SK-N-SH treated with all-trans-retinoic acid at 6 μM for 48 hours (cell line): ENCODE data around the gene SARS1.

Source experiments
- ATAC-seq: fragments of 200-7000 bp; cut with Tn5 transposase; 3 replicates; pipeline ENCODE4 v1.9.1; 2020; ENCODE audit warnings: mild to moderate bottlenecking, moderate library complexity
- ARNTL ChIP-seq: fragments of 450-650 bp; formaldehyde crosslinking; IDR thresholded peaks from 2 replicates; pipeline ENCODE4 v1.5.0; 2020; ENCODE audit warnings: low read depth, mild to moderate bottlenecking, moderate library complexity, borderline replicate concordance
- BACH2 ChIP-seq: fragments of 250-450 bp; sonication (Bioruptor Pico); IDR thresholded peaks from 2 replicates; pipeline ENCODE4 v1.9.0; 2021; ENCODE audit warnings: mild to moderate bottlenecking, borderline replicate concordance
- CREB5 ChIP-seq: fragments of 250-450 bp; sonication (Bioruptor Pico); IDR thresholded peaks from 2 replicates; pipeline ENCODE4 v1.5.1; 2020; ENCODE audit warnings: low read depth, mild to moderate bottlenecking, moderate library complexity
- CSDC2 ChIP-seq: fragments of 250-450 bp; sonication (Bioruptor Pico); IDR thresholded peaks from 2 replicates; pipeline ENCODE4 v1.5.0; 2020; ENCODE audit warnings: mild to moderate bottlenecking, moderate library complexity
- ESRRG ChIP-seq: fragments of 250-450 bp; sonication (Bioruptor Pico); IDR thresholded peaks from 2 replicates; pipeline ENCODE4 v1.6.1; 2021; ENCODE audit warnings: mild to moderate bottlenecking
- ISL1 ChIP-seq: fragments of 250-450 bp; sonication (Bioruptor Pico); IDR thresholded peaks from 2 replicates; pipeline ENCODE4 v2.1.2; 2022; ENCODE audit warnings: mild to moderate bottlenecking, moderate library complexity
- OSR1 ChIP-seq: fragments of 250-450 bp; sonication (Bioruptor Pico); IDR thresholded peaks from 2 replicates; pipeline ENCODE4 v1.8.0; 2022; ENCODE audit warnings: moderate library complexity, mild to moderate bottlenecking, inconsistent platforms
- PATZ1 ChIP-seq: fragments of 250-450 bp; sonication (Bioruptor Pico); IDR thresholded peaks from 2 replicates; pipeline ENCODE4 v1.8.0; 2020; ENCODE audit warnings: mild to moderate bottlenecking, moderate library complexity, borderline replicate concordance
- RARB ChIP-seq: fragments of 250-450 bp; sonication (Bioruptor Pico); IDR thresholded peaks from 2 replicates; pipeline ENCODE4 v1.8.0; 2021; ENCODE audit warnings: mild to moderate bottlenecking, moderate library complexity
- SNAI2 ChIP-seq: fragments of 250-450 bp; sonication (Bioruptor Pico); IDR thresholded peaks from 2 replicates; pipeline ENCODE4 v1.5.0; 2020; ENCODE audit warnings: mild to moderate bottlenecking, moderate library complexity
- TCF4 ChIP-seq: fragments of 250-450 bp; sonication (Bioruptor Pico); IDR thresholded peaks from 2 replicates; pipeline ENCODE4 v1.8.0; 2021; ENCODE audit warnings: mild to moderate bottlenecking, moderate library complexity, borderline replicate concordance
- TOX ChIP-seq: fragments of 250-450 bp; sonication (Bioruptor Pico); IDR thresholded peaks from 2 replicates; pipeline ENCODE4 v1.8.0; 2021; ENCODE audit warnings: mild to moderate bottlenecking, moderate library complexity, borderline replicate concordance
- TSHZ2 ChIP-seq: fragments of 250-450 bp; sonication (Bioruptor Pico); IDR thresholded peaks from 2 replicates; pipeline ENCODE4 v1.5.0; 2020; ENCODE audit warnings: mild to moderate bottlenecking, moderate library complexity
- ZC3H10 ChIP-seq: fragments of 250-450 bp; sonication (Bioruptor Pico); IDR thresholded peaks from 2 replicates; pipeline ENCODE4 v1.5.1; 2021; ENCODE audit warnings: mild to moderate bottlenecking, moderate library complexity
- ZFP3 ChIP-seq: fragments of 250-450 bp; sonication (Bioruptor Pico); IDR thresholded peaks from 2 replicates; pipeline ENCODE4 v1.5.0; 2020; ENCODE audit warnings: mild to moderate bottlenecking, moderate library complexity
- ZFP30 ChIP-seq: fragments of 450-650 bp; formaldehyde crosslinking; IDR thresholded peaks from 2 replicates; pipeline ENCODE4 v1.5.0; 2022; ENCODE audit warnings: mild to moderate bottlenecking, moderate library complexity
- ZNF565 ChIP-seq: fragments of 450-650 bp; formaldehyde crosslinking; conservative IDR thresholded peaks from 2 replicates; pipeline ENCODE4 v1.5.0; 2020; ENCODE audit warnings: low read depth, mild to moderate bottlenecking, moderate library complexity
- ZNF70 ChIP-seq: fragments of 450-650 bp; formaldehyde crosslinking; IDR thresholded peaks from 2 replicates; pipeline ENCODE4 v1.5.0; 2020; ENCODE audit warnings: mild to moderate bottlenecking, moderate library complexity
- ZNF8 ChIP-seq: fragments of 450-650 bp; formaldehyde crosslinking; IDR thresholded peaks from 2 replicates; pipeline ENCODE4 v1.5.0; 2020; ENCODE audit warnings: mild to moderate bottlenecking, moderate library complexity

Gene SARS1

GRCh38 chr1:109213824-109214693 lies at the start of gene SARS1:
TSS of gene SARS1 (plus strand) at chr1:109213918. CDS start at chr1:109213993, 75 bp downstream.
- TF ChIP-seq TOX (CRISPR knock-in tag) (no peak), ESRRG (CRISPR knock-in tag) (no peak), ZFP30 (CRISPR knock-in tag) (no peak), TSHZ2 (CRISPR knock-in tag) (no peak), ZNF8 (CRISPR knock-in tag) (no peak), ISL1 (no peak), OSR1 (CRISPR knock-in tag) (no peak), ZC3H10 (CRISPR knock-in tag) (no peak), ZNF70 (CRISPR knock-in tag) (no peak), CREB5 (CRISPR knock-in tag) (no peak), SNAI2 (CRISPR knock-in tag) (no peak), ZNF565 (CRISPR knock-in tag) (no peak), TCF4 (no peak)
- peak; percentile 95 for ATAC-seq

GRCh38 chr1:109164538-109164937 lies 49.2 kb upstream of the SARS1 start:
- TF ChIP-seq TCF4 (no peak), ZNF70 (CRISPR knock-in tag) (no peak), BACH2 (CRISPR knock-in tag) (no peak), ZC3H10 (CRISPR knock-in tag) (no peak), CREB5 (CRISPR knock-in tag) (no peak), PATZ1 (no peak), RARB (CRISPR knock-in tag) (no peak), ESRRG (CRISPR knock-in tag) (no peak), ZFP3 (no peak), TSHZ2 (CRISPR knock-in tag) (no peak), ARNTL (CRISPR knock-in tag) (no peak), ZNF8 (CRISPR knock-in tag) (no peak)
- no peak for ATAC-seq

- ATAC-seq, result no peak
- TF ChIP-seq ISL1 (no peak), TSHZ2 (CRISPR knock-in tag) (no peak), TOX (CRISPR knock-in tag) (no peak), ZNF8 (CRISPR knock-in tag) (no peak), BACH2 (CRISPR knock-in tag) (no peak), SNAI2 (CRISPR knock-in tag) (no peak), CSDC2 (no peak), ZFP30 (CRISPR knock-in tag) (no peak)
Observed at GRCh38 chr1:109167001-109167506, 46.7 kb upstream of the SARS1 start.
